SK-N-SH treated with all-trans-retinoic acid at 6 μM for 48 hours (cell line): Measurements from ENCODE around the gene CCR7.

Source experiments
- ATAC-seq: fragments of 200-7000 bp; cut with Tn5 transposase; 3 replicates; pipeline ENCODE4 v1.9.1; 2020; ENCODE audit warnings: mild to moderate bottlenecking, moderate library complexity
- ARNTL ChIP-seq: fragments of 450-650 bp; formaldehyde crosslinking; IDR thresholded peaks from 2 replicates; pipeline ENCODE4 v1.5.0; 2020; ENCODE audit warnings: low read depth, mild to moderate bottlenecking, moderate library complexity, borderline replicate concordance
- BACH2 ChIP-seq: fragments of 250-450 bp; sonication (Bioruptor Pico); IDR thresholded peaks from 2 replicates; pipeline ENCODE4 v1.9.0; 2021; ENCODE audit warnings: mild to moderate bottlenecking, borderline replicate concordance
- CSDC2 ChIP-seq: fragments of 250-450 bp; sonication (Bioruptor Pico); IDR thresholded peaks from 2 replicates; pipeline ENCODE4 v1.5.0; 2020; ENCODE audit warnings: mild to moderate bottlenecking, moderate library complexity
- ESRRG ChIP-seq: fragments of 250-450 bp; sonication (Bioruptor Pico); IDR thresholded peaks from 2 replicates; pipeline ENCODE4 v1.6.1; 2021; ENCODE audit warnings: mild to moderate bottlenecking
- ISL1 ChIP-seq: fragments of 250-450 bp; sonication (Bioruptor Pico); IDR thresholded peaks from 2 replicates; pipeline ENCODE4 v2.1.2; 2022; ENCODE audit warnings: mild to moderate bottlenecking, moderate library complexity
- OSR1 ChIP-seq: fragments of 250-450 bp; sonication (Bioruptor Pico); IDR thresholded peaks from 2 replicates; pipeline ENCODE4 v1.8.0; 2022; ENCODE audit warnings: moderate library complexity, mild to moderate bottlenecking, inconsistent platforms
- PPARA ChIP-seq: fragments of 250-450 bp; sonication (Bioruptor Pico); IDR thresholded peaks from 2 replicates; pipeline ENCODE4 v1.5.0; 2020; ENCODE audit warnings: mild to moderate bottlenecking, borderline replicate concordance
- RARB ChIP-seq: fragments of 250-450 bp; sonication (Bioruptor Pico); IDR thresholded peaks from 2 replicates; pipeline ENCODE4 v1.8.0; 2021; ENCODE audit warnings: mild to moderate bottlenecking, moderate library complexity
- SNAI2 ChIP-seq: fragments of 250-450 bp; sonication (Bioruptor Pico); IDR thresholded peaks from 2 replicates; pipeline ENCODE4 v1.5.0; 2020; ENCODE audit warnings: mild to moderate bottlenecking, moderate library complexity
- TOX ChIP-seq: fragments of 250-450 bp; sonication (Bioruptor Pico); IDR thresholded peaks from 2 replicates; pipeline ENCODE4 v1.8.0; 2021; ENCODE audit warnings: mild to moderate bottlenecking, moderate library complexity, borderline replicate concordance
- ZC3H10 ChIP-seq: fragments of 250-450 bp; sonication (Bioruptor Pico); IDR thresholded peaks from 2 replicates; pipeline ENCODE4 v1.5.1; 2021; ENCODE audit warnings: mild to moderate bottlenecking, moderate library complexity
- ZFP3 ChIP-seq: fragments of 250-450 bp; sonication (Bioruptor Pico); IDR thresholded peaks from 2 replicates; pipeline ENCODE4 v1.5.0; 2020; ENCODE audit warnings: mild to moderate bottlenecking, moderate library complexity
- ZFP30 ChIP-seq: fragments of 450-650 bp; formaldehyde crosslinking; IDR thresholded peaks from 2 replicates; pipeline ENCODE4 v1.5.0; 2022; ENCODE audit warnings: mild to moderate bottlenecking, moderate library complexity
- ZNF565 ChIP-seq: fragments of 450-650 bp; formaldehyde crosslinking; conservative IDR thresholded peaks from 2 replicates; pipeline ENCODE4 v1.5.0; 2020; ENCODE audit warnings: low read depth, mild to moderate bottlenecking, moderate library complexity
- ZNF70 ChIP-seq: fragments of 450-650 bp; formaldehyde crosslinking; IDR thresholded peaks from 2 replicates; pipeline ENCODE4 v1.5.0; 2020; ENCODE audit warnings: mild to moderate bottlenecking, moderate library complexity
- ZNF8 ChIP-seq: fragments of 450-650 bp; formaldehyde crosslinking; IDR thresholded peaks from 2 replicates; pipeline ENCODE4 v1.5.0; 2020; ENCODE audit warnings: mild to moderate bottlenecking, moderate library complexity
- TF ChIP-seq, protein P1 (sequence below): fragments of 250-450 bp; sonication (Bioruptor Pico); IDR thresholded peaks from 2 replicates; pipeline ENCODE4 v1.8.0; 2020; ENCODE audit warnings: mild to moderate bottlenecking, moderate library complexity, borderline replicate concordance
- TF ChIP-seq, protein P2 (sequence below): fragments of 250-450 bp; sonication (Bioruptor Pico); IDR thresholded peaks from 2 replicates; pipeline ENCODE4 v1.8.0; 2021; ENCODE audit warnings: low read depth, mild to moderate bottlenecking, moderate library complexity, borderline replicate concordance
- TF ChIP-seq, protein P3 (sequence below): fragments of 250-450 bp; sonication (Bioruptor Pico); IDR thresholded peaks from 2 replicates; pipeline ENCODE4 v1.5.0; 2020; ENCODE audit warnings: mild to moderate bottlenecking, moderate library complexity
- TF ChIP-seq, protein P4 (sequence below): fragments of 250-450 bp; sonication (Bioruptor Pico); IDR thresholded peaks from 2 replicates; pipeline ENCODE4 v1.5.1; 2020; ENCODE audit warnings: low read depth, mild to moderate bottlenecking, moderate library complexity

CCR7 gene

DNA sequence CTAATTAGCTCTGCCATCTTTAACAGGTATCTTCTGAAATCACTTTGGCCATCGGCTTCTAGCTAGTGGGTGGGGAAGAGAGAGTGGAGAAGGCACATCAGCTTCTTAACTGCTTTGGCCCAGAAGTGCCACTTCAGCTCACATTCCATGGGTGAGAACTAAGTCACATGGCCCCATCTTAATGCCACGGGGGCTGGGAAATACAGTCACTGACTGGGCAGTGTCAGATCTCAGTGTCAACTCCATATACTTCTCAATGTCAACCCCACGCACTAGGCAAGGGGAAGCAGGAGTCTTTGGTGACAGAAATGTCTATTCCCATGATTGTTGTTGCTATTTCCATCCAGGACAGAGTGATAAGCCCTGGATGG is 29.4 kb downstream of the CCR7 start:
- ATAC-seq, result no peak
- TF ChIP-seq ZFP3 (CRISPR knock-in tag) (no peak), ESRRG (CRISPR knock-in tag) (no peak), SNAI2 (CRISPR knock-in tag) (no peak)
- TF ChIP-seq, protein P1, sequence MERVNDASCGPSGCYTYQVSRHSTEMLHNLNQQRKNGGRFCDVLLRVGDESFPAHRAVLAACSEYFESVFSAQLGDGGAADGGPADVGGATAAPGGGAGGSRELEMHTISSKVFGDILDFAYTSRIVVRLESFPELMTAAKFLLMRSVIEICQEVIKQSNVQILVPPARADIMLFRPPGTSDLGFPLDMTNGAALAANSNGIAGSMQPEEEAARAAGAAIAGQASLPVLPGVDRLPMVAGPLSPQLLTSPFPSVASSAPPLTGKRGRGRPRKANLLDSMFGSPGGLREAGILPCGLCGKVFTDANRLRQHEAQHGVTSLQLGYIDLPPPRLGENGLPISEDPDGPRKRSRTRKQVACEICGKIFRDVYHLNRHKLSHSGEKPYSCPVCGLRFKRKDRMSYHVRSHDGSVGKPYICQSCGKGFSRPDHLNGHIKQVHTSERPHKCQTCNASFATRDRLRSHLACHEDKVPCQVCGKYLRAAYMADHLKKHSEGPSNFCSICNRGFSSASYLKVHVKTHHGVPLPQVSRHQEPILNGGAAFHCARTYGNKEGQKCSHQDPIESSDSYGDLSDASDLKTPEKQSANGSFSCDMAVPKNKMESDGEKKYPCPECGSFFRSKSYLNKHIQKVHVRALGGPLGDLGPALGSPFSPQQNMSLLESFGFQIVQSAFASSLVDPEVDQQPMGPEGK (CRISPR knock-in tag), result no peak

DNA sequence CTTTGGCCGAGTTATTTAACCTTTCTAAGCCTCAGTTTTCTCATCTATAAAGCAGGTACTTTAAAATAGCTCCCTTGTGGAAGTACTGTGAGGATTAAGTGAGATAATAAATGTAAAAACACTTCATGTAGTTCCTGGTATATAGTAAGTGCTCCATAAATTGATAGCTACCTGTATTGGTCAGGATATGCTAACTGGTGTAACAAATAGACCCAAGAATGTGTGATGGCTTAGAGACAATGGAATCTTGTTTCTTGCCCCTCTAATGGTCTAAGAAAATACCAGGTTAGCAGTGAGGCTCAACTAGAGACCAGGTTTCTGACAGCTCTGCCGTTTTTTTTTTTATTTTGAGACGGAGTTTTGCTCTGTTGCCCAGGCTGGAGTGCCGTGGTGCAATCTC is 29.8 kb downstream of the CCR7 start:
- TF ChIP-seq ZNF8 (CRISPR knock-in tag) (no peak), ZNF70 (no peak)

DNA sequence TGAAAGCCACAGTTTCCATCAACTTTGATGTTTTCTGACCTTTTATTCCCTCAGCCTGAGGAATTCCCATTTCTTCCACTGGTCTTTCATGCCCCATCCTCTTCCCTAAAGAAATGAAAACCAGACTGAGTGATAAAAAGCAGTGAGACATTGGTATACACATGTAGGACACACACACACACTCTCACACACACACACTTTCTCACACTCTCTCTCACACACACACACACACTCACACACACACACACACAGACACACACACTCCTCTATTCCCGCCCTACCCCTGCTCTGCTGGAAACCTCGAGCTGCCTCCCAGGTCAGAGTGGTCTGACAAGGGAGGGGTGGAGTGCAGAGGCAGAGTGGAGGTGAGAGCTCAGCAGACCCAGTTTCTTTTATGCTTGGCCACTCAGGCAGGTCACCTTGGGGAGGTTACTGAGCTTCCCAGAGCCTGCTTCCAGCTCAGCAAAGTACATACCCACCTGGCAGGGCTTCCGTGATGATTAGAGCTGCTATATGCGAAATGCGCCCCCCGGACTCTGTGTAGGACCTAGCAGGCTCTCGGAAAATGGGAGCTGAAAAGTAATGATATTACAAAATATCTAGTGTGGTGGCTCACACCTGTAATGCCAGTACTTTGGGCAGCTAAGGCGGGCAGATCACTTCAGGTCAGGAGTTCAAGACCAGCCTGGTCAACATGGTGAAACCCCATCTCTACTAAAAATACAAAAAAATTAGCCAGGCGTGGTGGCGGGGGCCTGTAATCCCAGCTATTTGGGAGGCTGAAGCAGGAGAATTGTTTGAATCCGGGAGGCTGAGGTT is 30.7 kb downstream of the CCR7 start:
- TF ChIP-seq, protein P2, sequence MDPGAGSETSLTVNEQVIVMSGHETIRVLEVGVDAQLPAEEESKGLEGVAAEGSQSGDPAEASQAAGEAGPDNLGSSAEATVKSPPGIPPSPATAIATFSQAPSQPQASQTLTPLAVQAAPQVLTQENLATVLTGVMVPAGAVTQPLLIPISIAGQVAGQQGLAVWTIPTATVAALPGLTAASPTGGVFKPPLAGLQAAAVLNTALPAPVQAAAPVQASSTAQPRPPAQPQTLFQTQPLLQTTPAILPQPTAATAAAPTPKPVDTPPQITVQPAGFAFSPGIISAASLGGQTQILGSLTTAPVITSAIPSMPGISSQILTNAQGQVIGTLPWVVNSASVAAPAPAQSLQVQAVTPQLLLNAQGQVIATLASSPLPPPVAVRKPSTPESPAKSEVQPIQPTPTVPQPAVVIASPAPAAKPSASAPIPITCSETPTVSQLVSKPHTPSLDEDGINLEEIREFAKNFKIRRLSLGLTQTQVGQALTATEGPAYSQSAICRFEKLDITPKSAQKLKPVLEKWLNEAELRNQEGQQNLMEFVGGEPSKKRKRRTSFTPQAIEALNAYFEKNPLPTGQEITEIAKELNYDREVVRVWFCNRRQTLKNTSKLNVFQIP (CRISPR knock-in tag), result no peak
- TF ChIP-seq BACH2 (CRISPR knock-in tag) (no peak), TOX (CRISPR knock-in tag) (no peak), CSDC2 (no peak), OSR1 (no peak), RARB (CRISPR knock-in tag) (no peak), ZNF8 (CRISPR knock-in tag) (no peak)
- TF ChIP-seq, protein P3, sequence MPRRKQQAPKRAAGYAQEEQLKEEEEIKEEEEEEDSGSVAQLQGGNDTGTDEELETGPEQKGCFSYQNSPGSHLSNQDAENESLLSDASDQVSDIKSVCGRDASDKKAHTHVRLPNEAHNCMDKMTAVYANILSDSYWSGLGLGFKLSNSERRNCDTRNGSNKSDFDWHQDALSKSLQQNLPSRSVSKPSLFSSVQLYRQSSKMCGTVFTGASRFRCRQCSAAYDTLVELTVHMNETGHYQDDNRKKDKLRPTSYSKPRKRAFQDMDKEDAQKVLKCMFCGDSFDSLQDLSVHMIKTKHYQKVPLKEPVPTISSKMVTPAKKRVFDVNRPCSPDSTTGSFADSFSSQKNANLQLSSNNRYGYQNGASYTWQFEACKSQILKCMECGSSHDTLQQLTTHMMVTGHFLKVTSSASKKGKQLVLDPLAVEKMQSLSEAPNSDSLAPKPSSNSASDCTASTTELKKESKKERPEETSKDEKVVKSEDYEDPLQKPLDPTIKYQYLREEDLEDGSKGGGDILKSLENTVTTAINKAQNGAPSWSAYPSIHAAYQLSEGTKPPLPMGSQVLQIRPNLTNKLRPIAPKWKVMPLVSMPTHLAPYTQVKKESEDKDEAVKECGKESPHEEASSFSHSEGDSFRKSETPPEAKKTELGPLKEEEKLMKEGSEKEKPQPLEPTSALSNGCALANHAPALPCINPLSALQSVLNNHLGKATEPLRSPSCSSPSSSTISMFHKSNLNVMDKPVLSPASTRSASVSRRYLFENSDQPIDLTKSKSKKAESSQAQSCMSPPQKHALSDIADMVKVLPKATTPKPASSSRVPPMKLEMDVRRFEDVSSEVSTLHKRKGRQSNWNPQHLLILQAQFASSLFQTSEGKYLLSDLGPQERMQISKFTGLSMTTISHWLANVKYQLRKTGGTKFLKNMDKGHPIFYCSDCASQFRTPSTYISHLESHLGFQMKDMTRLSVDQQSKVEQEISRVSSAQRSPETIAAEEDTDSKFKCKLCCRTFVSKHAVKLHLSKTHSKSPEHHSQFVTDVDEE (CRISPR knock-in tag), result no peak
- TF ChIP-seq, protein P1 (CRISPR knock-in tag), result no peak
- no peak for ATAC-seq

More for the DNA sequence above, 29.8 kb downstream of the CCR7 start:
- ATAC-seq, result no peak

DNA sequence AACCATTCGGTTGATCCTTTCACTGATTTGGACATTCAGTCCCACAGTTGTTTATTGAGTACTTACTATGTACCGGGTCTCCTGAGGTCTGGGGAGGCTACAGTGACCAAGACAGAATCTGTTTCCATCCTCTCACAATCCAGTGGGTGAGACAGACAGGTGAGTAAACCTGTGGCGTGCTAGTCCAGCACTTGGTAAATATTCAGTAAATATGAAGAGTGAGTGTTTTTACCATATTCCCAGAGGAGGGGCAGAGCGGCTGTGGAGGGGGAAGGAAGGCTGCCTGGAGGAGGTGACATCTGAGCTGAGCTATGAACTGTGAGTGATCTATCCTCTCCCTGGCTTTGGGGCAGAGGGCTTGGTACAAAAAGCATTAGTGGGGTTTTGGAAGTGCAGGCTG is 31.4 kb downstream of the CCR7 start:
- no peak for ATAC-seq
- TF ChIP-seq ISL1 (CRISPR knock-in tag) (no peak), CSDC2 (no peak), OSR1 (no peak), ZFP30 (CRISPR knock-in tag) (no peak), ZNF565 (CRISPR knock-in tag) (no peak), PPARA (CRISPR knock-in tag) (no peak), ZNF8 (CRISPR knock-in tag) (no peak), SNAI2 (CRISPR knock-in tag) (no peak), ESRRG (CRISPR knock-in tag) (no peak), RARB (CRISPR knock-in tag) (no peak), ARNTL (CRISPR knock-in tag) (no peak), BACH2 (CRISPR knock-in tag) (no peak), ZC3H10 (CRISPR knock-in tag) (no peak), TOX (CRISPR knock-in tag) (no peak)
- TF ChIP-seq, protein P4, sequence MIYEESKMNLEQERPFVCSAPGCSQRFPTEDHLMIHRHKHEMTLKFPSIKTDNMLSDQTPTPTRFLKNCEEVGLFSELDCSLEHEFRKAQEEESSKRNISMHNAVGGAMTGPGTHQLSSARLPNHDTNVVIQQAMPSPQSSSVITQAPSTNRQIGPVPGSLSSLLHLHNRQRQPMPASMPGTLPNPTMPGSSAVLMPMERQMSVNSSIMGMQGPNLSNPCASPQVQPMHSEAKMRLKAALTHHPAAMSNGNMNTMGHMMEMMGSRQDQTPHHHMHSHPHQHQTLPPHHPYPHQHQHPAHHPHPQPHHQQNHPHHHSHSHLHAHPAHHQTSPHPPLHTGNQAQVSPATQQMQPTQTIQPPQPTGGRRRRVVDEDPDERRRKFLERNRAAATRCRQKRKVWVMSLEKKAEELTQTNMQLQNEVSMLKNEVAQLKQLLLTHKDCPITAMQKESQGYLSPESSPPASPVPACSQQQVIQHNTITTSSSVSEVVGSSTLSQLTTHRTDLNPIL (CRISPR knock-in tag), result no peak
- TF ChIP-seq, protein P2 (CRISPR knock-in tag), result no peak
- TF ChIP-seq, protein P1 (CRISPR knock-in tag), result no peak
